ENCODE results near the gene HYAL3.

DNA sequence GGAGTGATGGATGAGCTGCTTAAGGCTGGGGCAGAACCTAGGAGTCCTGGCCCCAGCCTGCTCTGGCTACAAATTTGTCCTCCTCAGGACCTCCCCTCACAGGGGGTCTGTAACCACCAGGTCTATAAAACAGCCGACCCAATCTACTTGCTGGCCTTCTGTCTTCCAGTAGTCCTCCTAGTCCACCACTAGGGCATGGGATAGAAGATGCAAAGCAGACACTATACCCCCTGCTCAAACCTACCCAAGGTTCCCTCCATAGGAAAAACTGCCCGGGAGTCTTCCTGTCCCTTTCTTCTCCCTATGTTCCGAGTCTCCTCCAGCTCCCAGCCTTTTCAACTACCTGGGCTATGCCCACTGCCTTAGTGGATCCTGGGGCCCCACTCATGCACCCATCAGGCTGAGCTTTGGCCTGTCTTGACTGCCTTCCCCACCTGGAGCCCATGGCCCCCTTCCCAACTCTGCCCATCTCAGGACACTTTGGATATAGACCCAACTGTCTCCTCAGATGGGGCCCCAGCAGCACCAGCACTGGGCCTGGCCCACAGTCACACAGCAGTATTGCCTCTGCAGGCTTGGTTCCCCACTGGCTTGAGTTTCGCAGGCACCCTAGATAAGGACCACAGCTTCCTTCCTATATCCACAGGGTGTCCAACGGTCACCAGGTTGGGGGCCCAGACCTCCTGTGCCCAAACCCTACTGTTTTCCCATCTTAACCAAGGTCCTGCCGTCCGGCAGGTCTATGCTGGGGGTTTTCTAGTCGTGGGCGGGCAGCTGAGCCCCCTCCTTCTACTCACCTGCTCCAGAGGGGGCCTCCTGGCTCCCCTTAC lies 1.1 kb downstream of the HYAL3 start:
- TF ChIP-seq, protein P1, sequence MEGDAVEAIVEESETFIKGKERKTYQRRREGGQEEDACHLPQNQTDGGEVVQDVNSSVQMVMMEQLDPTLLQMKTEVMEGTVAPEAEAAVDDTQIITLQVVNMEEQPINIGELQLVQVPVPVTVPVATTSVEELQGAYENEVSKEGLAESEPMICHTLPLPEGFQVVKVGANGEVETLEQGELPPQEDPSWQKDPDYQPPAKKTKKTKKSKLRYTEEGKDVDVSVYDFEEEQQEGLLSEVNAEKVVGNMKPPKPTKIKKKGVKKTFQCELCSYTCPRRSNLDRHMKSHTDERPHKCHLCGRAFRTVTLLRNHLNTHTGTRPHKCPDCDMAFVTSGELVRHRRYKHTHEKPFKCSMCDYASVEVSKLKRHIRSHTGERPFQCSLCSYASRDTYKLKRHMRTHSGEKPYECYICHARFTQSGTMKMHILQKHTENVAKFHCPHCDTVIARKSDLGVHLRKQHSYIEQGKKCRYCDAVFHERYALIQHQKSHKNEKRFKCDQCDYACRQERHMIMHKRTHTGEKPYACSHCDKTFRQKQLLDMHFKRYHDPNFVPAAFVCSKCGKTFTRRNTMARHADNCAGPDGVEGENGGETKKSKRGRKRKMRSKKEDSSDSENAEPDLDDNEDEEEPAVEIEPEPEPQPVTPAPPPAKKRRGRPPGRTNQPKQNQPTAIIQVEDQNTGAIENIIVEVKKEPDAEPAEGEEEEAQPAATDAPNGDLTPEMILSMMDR (conservative IDR thresholded peaks at IDR 0.05; ENCODE audit: low read length) = no peak
- no peak for TF ChIP-seq EZH2phosphoT487 (IDR thresholded peaks at IDR 0.05; ENCODE audit: borderline replicate concordance, low read depth, low read length)
